ENCODE measurements around the gene DENND4C. TPM values are rescaled to one million over a fixed set of nuclear protein-coding genes. Genes with fewer than 3 reads are reported as not detected.

The DENND4C gene
- total RNA-seq, 1 donor from 2014 or later, result 41.7 TPM

DNA sequence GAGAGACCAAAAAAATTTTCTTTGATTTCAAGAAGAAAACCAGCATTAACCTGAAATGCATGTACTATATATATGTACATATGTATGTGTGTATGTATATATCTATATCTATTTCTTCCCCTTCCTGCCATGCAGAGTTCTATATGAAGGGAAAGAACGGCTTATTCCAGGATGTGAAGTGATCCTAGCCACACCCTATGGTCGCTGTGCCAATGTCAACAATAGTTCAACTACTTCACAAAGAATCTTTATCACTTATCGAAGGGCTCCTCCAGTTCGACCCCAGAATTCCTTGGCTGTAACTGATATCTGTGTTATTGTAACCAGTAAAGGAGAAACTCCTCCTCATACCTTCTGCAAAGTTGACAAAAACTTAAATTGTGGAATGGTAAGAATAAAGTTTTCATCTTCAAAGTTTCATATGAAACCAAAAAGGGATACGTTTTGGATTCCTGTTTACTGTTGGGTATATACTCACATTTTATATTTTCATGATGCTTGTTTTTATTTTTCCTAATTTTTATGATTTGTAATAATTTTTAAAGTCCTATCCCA, 56.2 kb downstream of the DENND4C start:
- TF ChIP-seq, protein P1, sequence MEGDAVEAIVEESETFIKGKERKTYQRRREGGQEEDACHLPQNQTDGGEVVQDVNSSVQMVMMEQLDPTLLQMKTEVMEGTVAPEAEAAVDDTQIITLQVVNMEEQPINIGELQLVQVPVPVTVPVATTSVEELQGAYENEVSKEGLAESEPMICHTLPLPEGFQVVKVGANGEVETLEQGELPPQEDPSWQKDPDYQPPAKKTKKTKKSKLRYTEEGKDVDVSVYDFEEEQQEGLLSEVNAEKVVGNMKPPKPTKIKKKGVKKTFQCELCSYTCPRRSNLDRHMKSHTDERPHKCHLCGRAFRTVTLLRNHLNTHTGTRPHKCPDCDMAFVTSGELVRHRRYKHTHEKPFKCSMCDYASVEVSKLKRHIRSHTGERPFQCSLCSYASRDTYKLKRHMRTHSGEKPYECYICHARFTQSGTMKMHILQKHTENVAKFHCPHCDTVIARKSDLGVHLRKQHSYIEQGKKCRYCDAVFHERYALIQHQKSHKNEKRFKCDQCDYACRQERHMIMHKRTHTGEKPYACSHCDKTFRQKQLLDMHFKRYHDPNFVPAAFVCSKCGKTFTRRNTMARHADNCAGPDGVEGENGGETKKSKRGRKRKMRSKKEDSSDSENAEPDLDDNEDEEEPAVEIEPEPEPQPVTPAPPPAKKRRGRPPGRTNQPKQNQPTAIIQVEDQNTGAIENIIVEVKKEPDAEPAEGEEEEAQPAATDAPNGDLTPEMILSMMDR (IDR thresholded peaks at IDR 0.05; ENCODE audit: insufficient read depth, low read length, poor library complexity, severe bottlenecking), result no peak
- no peaks in the 10 kb centered on the region for H3K27me3 ChIP-seq (ENCODE audit: control insufficient read depth, insufficient read depth, low read length)
- no peak for DNase-seq (ENCODE audit: low read depth)
- no peaks in the 10 kb centered on the region for H3K36me3 ChIP-seq (ENCODE audit: control insufficient read depth, insufficient read depth, low read length)
- H3K4me3 ChIP-seq (ENCODE audit: low read depth, low read length), result no peak overlapping the region

DNA sequence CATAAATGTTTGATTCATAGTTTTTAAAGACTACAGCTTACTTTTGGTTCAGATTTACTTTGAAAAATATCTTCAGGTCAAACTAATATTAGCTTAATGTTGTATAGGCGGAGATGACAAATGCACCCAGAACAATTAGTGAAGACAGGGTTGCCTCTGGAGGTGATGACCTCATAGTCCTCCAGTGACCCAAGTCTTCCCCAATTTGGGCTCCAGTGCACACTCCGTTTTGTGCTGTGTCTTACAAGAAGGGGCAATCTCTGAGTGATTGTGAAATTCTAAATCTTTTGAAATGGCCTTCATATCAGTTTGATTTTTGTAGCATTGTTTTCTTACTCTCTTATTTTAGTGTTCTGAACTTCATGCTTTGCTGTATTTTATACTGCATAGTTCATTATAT, 57.6 kb downstream of the DENND4C start:
- TF ChIP-seq, protein P1 (IDR thresholded peaks at IDR 0.05; ENCODE audit: insufficient read depth, low read length, poor library complexity, severe bottlenecking), result no peak
- H3K4me3 ChIP-seq (ENCODE audit: low read depth, low read length), result no peak overlapping the region
- no peak for DNase-seq (ENCODE audit: low read depth)
- H3K36me3 ChIP-seq (ENCODE audit: control insufficient read depth, insufficient read depth, low read length), result no peaks in the 10 kb centered on the region
- H3K27me3 ChIP-seq (ENCODE audit: control insufficient read depth, insufficient read depth, low read length), result no peaks in the 10 kb centered on the region

DNA sequence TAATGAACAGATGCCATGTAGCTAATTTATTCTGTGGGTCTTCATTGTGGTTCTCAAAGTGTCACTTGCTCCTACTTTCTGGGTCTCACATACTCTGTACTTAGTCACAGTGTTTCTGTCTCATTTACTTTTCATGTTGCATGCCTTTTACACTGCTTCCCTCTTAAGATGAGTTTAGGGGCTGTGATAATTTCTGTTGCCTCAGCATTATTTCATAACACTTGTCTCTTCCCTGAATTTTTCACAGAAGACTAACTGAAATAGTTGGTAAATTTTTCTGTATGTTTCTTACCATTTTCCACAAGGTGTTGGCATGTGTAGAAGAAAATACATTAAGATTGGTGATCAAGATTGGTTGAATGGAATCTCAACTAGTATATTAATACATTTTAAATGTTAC, 59.6 kb downstream of the DENND4C start:
- no peaks in the 10 kb centered on the region for H3K27me3 ChIP-seq (ENCODE audit: control insufficient read depth, insufficient read depth, low read length)
- no peak for DNase-seq (ENCODE audit: low read depth)
- no peak overlapping the region for H3K4me3 ChIP-seq (ENCODE audit: low read depth, low read length)
- no peaks in the 10 kb centered on the region for H3K36me3 ChIP-seq (ENCODE audit: control insufficient read depth, insufficient read depth, low read length)
- TF ChIP-seq, protein P1 (IDR thresholded peaks at IDR 0.05; ENCODE audit: insufficient read depth, low read length, poor library complexity, severe bottlenecking), result no peak

DNA sequence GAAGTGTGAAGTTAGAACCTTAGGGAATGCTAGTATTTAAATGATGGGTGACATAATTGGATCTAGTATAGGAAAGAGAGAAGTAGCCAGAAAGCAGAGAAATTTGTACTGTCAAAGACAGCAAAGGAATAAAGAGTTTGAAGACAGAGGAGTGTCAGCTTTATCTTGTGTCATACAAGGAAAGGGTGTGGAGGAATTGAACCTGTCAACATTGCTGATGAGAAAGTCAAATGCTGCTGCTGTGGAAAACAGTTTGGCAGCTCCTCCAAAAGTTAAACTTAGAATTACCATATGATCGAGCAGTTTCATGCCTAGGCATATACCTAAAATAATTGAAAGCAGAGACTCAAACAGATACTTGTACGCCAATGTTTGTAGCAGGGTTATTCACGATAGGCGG, 63.7 kb downstream of the DENND4C start:
- Histone ChIP-seq H3K36me3 (ENCODE audit: control insufficient read depth, insufficient read depth, low read length) (no peaks in the 10 kb centered on the region), H3K4me3 (ENCODE audit: low read depth, low read length) (no peak overlapping the region), H3K27me3 (ENCODE audit: control insufficient read depth, insufficient read depth, low read length) (no peaks in the 10 kb centered on the region)
- TF ChIP-seq, protein P1 (IDR thresholded peaks at IDR 0.05; ENCODE audit: insufficient read depth, low read length, poor library complexity, severe bottlenecking), result no peak
- DNase-seq (ENCODE audit: low read depth), result no peak

DNA sequence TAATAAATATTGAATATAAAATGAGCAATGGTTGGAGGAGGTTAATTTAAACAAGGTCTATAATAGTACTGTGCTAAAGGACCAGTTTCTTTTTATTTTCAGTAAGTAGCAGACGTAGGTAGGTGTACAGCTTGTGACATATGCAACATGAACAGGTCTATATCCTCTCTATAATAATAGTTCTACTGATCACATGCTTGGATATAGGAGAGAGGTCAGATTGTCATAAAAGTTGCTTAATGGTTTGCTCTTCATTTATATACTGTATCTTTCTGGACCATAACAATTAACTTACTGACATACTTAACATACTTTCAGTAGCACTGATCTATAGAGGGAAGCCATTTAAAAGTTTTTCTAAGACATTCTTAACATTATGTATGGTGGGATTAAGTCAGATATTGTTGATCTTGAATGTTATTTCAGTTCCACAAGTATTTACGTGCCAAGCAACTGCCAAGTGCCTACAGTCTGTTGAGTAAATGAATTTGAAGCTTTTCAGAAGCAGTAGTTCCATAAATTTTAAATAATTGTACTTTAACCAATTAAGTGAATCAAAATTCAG, 68.0 kb downstream of the DENND4C start:
- Histone ChIP-seq H3K4me3 (ENCODE audit: low read depth, low read length) (no peak overlapping the region), H3K27me3 (ENCODE audit: control insufficient read depth, insufficient read depth, low read length) (no peaks in the 10 kb centered on the region), H3K36me3 (ENCODE audit: control insufficient read depth, insufficient read depth, low read length) (no peaks in the 10 kb centered on the region)
- TF ChIP-seq, protein P1 (IDR thresholded peaks at IDR 0.05; ENCODE audit: insufficient read depth, low read length, poor library complexity, severe bottlenecking), result no peak
- DNase-seq (ENCODE audit: low read depth), result no peak

DNA sequence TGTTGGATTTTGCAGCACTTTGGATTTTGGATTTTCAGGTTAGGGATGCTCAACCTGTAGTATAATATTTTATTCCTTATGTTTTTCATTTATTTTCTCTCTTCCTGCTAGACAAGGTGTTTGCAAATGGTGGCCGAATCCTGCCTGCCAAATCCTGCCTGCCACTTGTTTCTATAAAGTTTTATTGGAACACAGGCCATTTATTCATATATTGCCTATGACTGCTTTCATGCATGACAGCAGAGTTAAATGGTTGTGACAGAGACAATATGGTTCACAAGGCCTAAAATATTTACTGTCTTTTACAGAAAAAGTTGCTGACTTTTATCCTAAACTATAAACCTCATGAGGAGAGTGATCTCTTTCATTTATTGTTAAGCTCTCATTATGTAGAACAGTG, 72.7 kb downstream of the DENND4C start:
- no peak for DNase-seq (ENCODE audit: low read depth)
- Histone ChIP-seq H3K4me3 (ENCODE audit: low read depth, low read length) (no peak overlapping the region), H3K36me3 (ENCODE audit: control insufficient read depth, insufficient read depth, low read length) (no peaks in the 10 kb centered on the region), H3K27me3 (ENCODE audit: control insufficient read depth, insufficient read depth, low read length) (no peaks in the 10 kb centered on the region)
- TF ChIP-seq, protein P1 (IDR thresholded peaks at IDR 0.05; ENCODE audit: insufficient read depth, low read length, poor library complexity, severe bottlenecking), result no peak
